ENCODE data around the gene OR10K1. TPM values are rescaled to one million over a fixed set of nuclear protein-coding genes. Genes with fewer than 3 reads are reported as not detected.
"Not testable (repeated sequence)": the region's sequence is repeated elsewhere in the genome, so short reads cannot be mapped to it uniquely, and the experiment has no call there.

OR10K1 gene
- total RNA-seq, 1 donor from 2014 or later = not detected

- no peaks in the 10 kb centered on the region for H3K9me3 Mint-ChIP-seq
- H3K27me3 Mint-ChIP-seq = peaks cover 6% of the 10 kb centered on the region
- H3K4me1 Mint-ChIP-seq (ENCODE audit: unreplicated experiment) = no peaks in the 10 kb centered on the region
- H3K27ac Mint-ChIP-seq = no peak within 1 kb of the TSS
- H3K4me3 Mint-ChIP-seq = no peak within 1 kb of the TSS
- DNase-seq (ENCODE audit: extremely low spot score, unreplicated experiment) = no peak
- TF ChIP-seq CTCF (conservative IDR thresholded peaks at IDR 0.05) = no peak
- no peaks in the 10 kb centered on the region for H3K36me3 Mint-ChIP-seq
Measured at GRCh38 chr1:158426137-158426536, 35.5 kb upstream of the OR10K1 start, which contains the start of gene OR10K2. Gene OR10K2 (minus strand): TSS chr1:158426237. CDS start chr1:158420866, 5,371 bp downstream.

GRCh38 chr1:158430163-158430562, 31.5 kb upstream of the OR10K1 start:
- peaks cover 11% of the 10 kb centered on the region for H3K27me3 Mint-ChIP-seq
- not testable (repeated sequence) for H3K9me3 Mint-ChIP-seq; DNase-seq (ENCODE audit: extremely low spot score, unreplicated experiment); H3K4me3 Mint-ChIP-seq; H3K27ac Mint-ChIP-seq; H3K4me1 Mint-ChIP-seq (ENCODE audit: unreplicated experiment); H3K36me3 Mint-ChIP-seq

GRCh38 chr1:158434741-158435140, 26.9 kb upstream of the OR10K1 start:
- Mint-ChIP-seq H3K4me1 (ENCODE audit: unreplicated experiment) (no peaks in the 10 kb centered on the region), H3K27me3 (peaks cover 6% of the 10 kb centered on the region), H3K36me3 (no peaks in the 10 kb centered on the region), H3K27ac (no peak overlapping the region), H3K4me3 (no peak overlapping the region), H3K9me3 (peaks cover 4% of the 10 kb centered on the region)
- DNase-seq (ENCODE audit: extremely low spot score, unreplicated experiment) = no peak
- TF ChIP-seq CTCF (conservative IDR thresholded peaks at IDR 0.05) = no peak

GRCh38 chr1:158445376-158445775, 16.3 kb upstream of the OR10K1 start:
- TF ChIP-seq CTCF (conservative IDR thresholded peaks at IDR 0.05) = no peak
- Mint-ChIP-seq H3K9me3 (no peaks in the 10 kb centered on the region), H3K27ac (no peak overlapping the region), H3K4me3 (no peak overlapping the region), H3K36me3 (no peaks in the 10 kb centered on the region), H3K27me3 (peaks cover 7% of the 10 kb centered on the region), H3K4me1 (ENCODE audit: unreplicated experiment) (no peaks in the 10 kb centered on the region)
- DNase-seq (ENCODE audit: extremely low spot score, unreplicated experiment) = no peak

- no peaks in the 10 kb centered on the region for H3K36me3 Mint-ChIP-seq
- no peak overlapping the region for H3K27ac Mint-ChIP-seq
- no peak overlapping the region for H3K4me3 Mint-ChIP-seq
- H3K27me3 Mint-ChIP-seq = peaks cover 7% of the 10 kb centered on the region
- no peak for DNase-seq (ENCODE audit: extremely low spot score, unreplicated experiment)
- TF ChIP-seq CTCF (conservative IDR thresholded peaks at IDR 0.05) = no peak
- no peaks in the 10 kb centered on the region for H3K9me3 Mint-ChIP-seq
- no peaks in the 10 kb centered on the region for H3K4me1 Mint-ChIP-seq (ENCODE audit: unreplicated experiment)
Measured at GRCh38 chr1:158454537-158454936, 7.1 kb upstream of the OR10K1 start.

- Mint-ChIP-seq H3K36me3 (no peaks in the 10 kb centered on the region), H3K27ac (no peak overlapping the region), H3K27me3 (peaks cover 9% of the 10 kb centered on the region), H3K9me3 (no peaks in the 10 kb centered on the region), H3K4me1 (ENCODE audit: unreplicated experiment) (no peaks in the 10 kb centered on the region), H3K4me3 (no peak overlapping the region)
- TF ChIP-seq CTCF (conservative IDR thresholded peaks at IDR 0.05) = no peak
- no peak for DNase-seq (ENCODE audit: extremely low spot score, unreplicated experiment)
Measured at GRCh38 chr1:158457246-158457645, 4.4 kb upstream of the OR10K1 start.
